ENCODE results near the gene PPP6R2.

The PPP6R2 gene

DNA sequence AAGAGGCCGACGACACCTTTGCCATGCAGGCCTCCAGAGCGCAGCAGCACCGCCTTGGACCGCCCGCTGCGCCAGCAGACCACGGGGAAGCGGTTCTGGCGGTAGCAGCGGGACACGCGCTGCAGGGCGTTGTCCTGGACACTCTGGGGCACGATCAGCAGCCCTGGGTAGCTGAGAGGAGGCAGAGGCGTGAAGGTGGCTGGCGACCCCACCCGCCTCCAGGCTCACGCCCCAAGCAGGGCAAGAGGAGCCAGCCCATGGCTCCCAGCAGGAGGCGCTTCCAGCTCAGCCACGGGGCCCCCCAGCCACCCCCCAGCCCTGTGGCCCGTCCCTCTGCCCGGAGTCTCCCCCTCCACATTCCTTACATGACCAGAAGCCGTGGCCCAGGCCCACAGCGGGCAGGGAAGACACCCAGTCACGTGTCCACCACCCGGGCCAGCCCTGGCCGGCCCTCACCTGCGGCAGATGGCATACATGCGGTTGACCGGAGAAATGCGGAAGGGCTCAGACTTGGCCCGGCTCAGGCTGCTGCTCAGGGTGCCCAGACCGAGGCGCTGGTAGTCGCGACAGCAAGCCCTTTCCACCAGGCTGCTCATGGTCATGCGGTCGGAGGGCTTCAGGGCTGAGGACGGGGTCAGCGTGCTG is 116.5 kb downstream of the PPP6R2 start:
- Histone ChIP-seq H3K36me3 (ENCODE audit: control insufficient read depth, insufficient read depth, low read length) (peaks cover 40% of the 10 kb centered on the region), H3K9me3 (ENCODE audit: control insufficient read depth, low read length) (no peaks in the 10 kb centered on the region), H3K4me3 (ENCODE audit: low read length) (no peak overlapping the region), H3K4me1 (ENCODE audit: control insufficient read depth, insufficient read depth, low read length) (peaks cover 9% of the 10 kb centered on the region), H3K9ac (ENCODE audit: low read length) (no peak overlapping the region), H3K27me3 (ENCODE audit: control insufficient read depth, insufficient read depth, low read length) (no peaks in the 10 kb centered on the region)

GRCh38 chr22:50460938-50461337 is 117.8 kb downstream of the PPP6R2 start:
- peaks cover 36% of the 10 kb centered on the region for H3K36me3 ChIP-seq (ENCODE audit: control insufficient read depth, insufficient read depth, low read length)
- no peak overlapping the region for H3K4me3 ChIP-seq (ENCODE audit: low read length)
- no peaks in the 10 kb centered on the region for H3K9me3 ChIP-seq (ENCODE audit: control insufficient read depth, low read length)
- H3K4me1 ChIP-seq (ENCODE audit: control insufficient read depth, insufficient read depth, low read length): peaks cover 9% of the 10 kb centered on the region
- no peaks in the 10 kb centered on the region for H3K27me3 ChIP-seq (ENCODE audit: control insufficient read depth, insufficient read depth, low read length)
- no peak overlapping the region for H3K9ac ChIP-seq (ENCODE audit: low read length)

DNA sequence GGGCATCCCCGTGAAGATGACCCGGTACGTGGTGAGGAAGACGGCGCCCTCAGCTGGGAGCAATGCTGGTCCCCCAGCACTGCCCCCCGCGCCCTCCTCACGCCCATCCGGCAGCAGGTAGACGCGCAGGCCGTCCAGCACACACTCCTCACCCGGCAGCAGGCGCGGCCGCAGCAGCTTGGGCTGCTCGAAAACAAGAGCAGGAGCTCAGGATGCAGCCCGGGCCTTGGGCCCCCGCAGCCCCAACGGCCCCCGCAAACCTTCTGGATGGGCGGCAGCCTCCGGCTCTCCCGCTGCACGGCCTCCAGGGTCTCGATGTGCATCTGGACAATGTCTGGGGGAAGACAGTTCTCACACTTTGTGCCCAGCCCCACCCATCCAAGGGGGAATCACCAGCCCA is 118.4 kb downstream of the PPP6R2 start:
- Histone ChIP-seq H3K9ac (ENCODE audit: low read length) (no peak overlapping the region), H3K36me3 (ENCODE audit: control insufficient read depth, insufficient read depth, low read length) (peaks cover 36% of the 10 kb centered on the region), H3K4me3 (ENCODE audit: low read length) (no peak overlapping the region), H3K9me3 (ENCODE audit: control insufficient read depth, low read length) (no peaks in the 10 kb centered on the region), H3K4me1 (ENCODE audit: control insufficient read depth, insufficient read depth, low read length) (peaks cover 9% of the 10 kb centered on the region), H3K27me3 (ENCODE audit: control insufficient read depth, insufficient read depth, low read length) (no peaks in the 10 kb centered on the region)

DNA sequence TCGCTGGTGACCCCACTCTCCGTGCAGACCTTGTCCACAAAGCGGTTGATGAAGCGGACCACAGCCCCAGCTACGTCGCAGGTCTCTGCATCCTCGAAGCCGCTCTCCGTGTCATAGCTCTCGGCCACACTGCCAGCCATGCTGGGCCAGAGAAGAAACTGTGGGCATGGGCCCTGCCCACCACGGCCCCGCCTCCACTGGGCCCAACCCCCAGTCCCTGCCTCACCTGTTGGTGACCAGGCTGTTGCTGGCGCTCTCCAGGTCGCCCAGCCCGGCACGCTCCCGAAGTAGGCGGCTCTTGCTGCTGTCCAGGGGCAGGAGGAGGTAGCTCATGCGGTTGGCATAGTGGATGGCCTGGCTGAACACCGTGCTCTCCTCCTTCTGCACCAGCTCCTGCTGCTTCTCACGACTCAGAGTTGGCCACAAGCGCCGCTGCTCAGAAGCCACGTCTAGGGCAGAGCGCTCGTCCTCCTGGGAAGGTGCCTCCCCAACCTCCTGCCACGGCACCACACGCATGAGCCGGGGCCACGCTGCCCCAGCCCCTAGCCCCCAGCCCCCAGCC is 118.9 kb downstream of the PPP6R2 start:
- Histone ChIP-seq H3K9ac (ENCODE audit: low read length) (no peak overlapping the region), H3K27me3 (ENCODE audit: control insufficient read depth, insufficient read depth, low read length) (no peaks in the 10 kb centered on the region), H3K36me3 (ENCODE audit: control insufficient read depth, insufficient read depth, low read length) (peaks cover 39% of the 10 kb centered on the region), H3K9me3 (ENCODE audit: control insufficient read depth, low read length) (no peaks in the 10 kb centered on the region), H3K4me1 (ENCODE audit: control insufficient read depth, insufficient read depth, low read length) (peaks cover 9% of the 10 kb centered on the region), H3K4me3 (ENCODE audit: low read length) (no peak overlapping the region)

GRCh38 chr22:50463188-50463900 is 120.2 kb downstream of the PPP6R2 start:
- Histone ChIP-seq H3K36me3 (ENCODE audit: control insufficient read depth, insufficient read depth, low read length) (peaks cover 34% of the 10 kb centered on the region), H3K9ac (ENCODE audit: low read length) (no peak overlapping the region), H3K9me3 (ENCODE audit: control insufficient read depth, low read length) (no peaks in the 10 kb centered on the region), H3K4me1 (ENCODE audit: control insufficient read depth, insufficient read depth, low read length) (peaks cover 9% of the 10 kb centered on the region), H3K4me3 (ENCODE audit: low read length) (no peak overlapping the region), H3K27me3 (ENCODE audit: control insufficient read depth, insufficient read depth, low read length) (no peaks in the 10 kb centered on the region)

- H3K4me3 ChIP-seq (ENCODE audit: low read length): no peak overlapping the region
- H3K9ac ChIP-seq (ENCODE audit: low read length): no peak overlapping the region
- peaks cover 34% of the 10 kb centered on the region for H3K36me3 ChIP-seq (ENCODE audit: control insufficient read depth, insufficient read depth, low read length)
- peaks cover 16% of the 10 kb centered on the region for H3K4me1 ChIP-seq (ENCODE audit: control insufficient read depth, insufficient read depth, low read length)
- H3K9me3 ChIP-seq (ENCODE audit: control insufficient read depth, low read length): no peaks in the 10 kb centered on the region
- no peaks in the 10 kb centered on the region for H3K27me3 ChIP-seq (ENCODE audit: control insufficient read depth, insufficient read depth, low read length)
Measured at GRCh38 chr22:50464451-50464850, 121.3 kb downstream of the PPP6R2 start.

- Histone ChIP-seq H3K4me3 (ENCODE audit: low read length) (no peak overlapping the region), H3K27me3 (ENCODE audit: control insufficient read depth, insufficient read depth, low read length) (no peaks in the 10 kb centered on the region), H3K36me3 (ENCODE audit: control insufficient read depth, insufficient read depth, low read length) (peaks cover 29% of the 10 kb centered on the region), H3K9ac (ENCODE audit: low read length) (no peak overlapping the region), H3K9me3 (ENCODE audit: control insufficient read depth, low read length) (no peaks in the 10 kb centered on the region), H3K4me1 (ENCODE audit: control insufficient read depth, insufficient read depth, low read length) (peaks cover 24% of the 10 kb centered on the region)
Measured at GRCh38 chr22:50465066-50465930, 122.2 kb downstream of the PPP6R2 start.

DNA sequence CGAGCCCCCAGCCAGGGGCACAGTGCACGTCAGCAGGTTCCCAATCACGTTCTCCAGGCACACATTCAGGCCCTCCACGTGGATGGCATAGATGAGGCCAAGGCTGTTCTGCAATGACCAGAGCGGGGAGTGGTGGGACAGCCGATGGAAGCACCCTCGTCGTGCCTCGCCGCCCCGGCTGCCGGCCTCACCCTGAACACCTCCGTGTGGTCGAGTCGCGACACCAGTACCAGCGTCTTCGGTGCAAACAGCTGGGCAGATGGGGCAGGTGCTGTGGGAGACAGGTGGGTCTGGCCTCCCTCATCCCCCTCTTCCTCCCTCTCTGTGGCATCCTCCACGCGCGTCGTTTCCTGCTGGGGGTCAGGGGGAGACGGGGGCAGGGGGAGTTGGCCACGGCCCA is 124.2 kb downstream of the PPP6R2 start:
- no peaks in the 10 kb centered on the region for H3K27me3 ChIP-seq (ENCODE audit: control insufficient read depth, insufficient read depth, low read length)
- no peaks in the 10 kb centered on the region for H3K9me3 ChIP-seq (ENCODE audit: control insufficient read depth, low read length)
- H3K36me3 ChIP-seq (ENCODE audit: control insufficient read depth, insufficient read depth, low read length): peaks cover 14% of the 10 kb centered on the region
- no peak overlapping the region for H3K4me3 ChIP-seq (ENCODE audit: low read length)
- peaks cover 36% of the 10 kb centered on the region for H3K4me1 ChIP-seq (ENCODE audit: control insufficient read depth, insufficient read depth, low read length)
- H3K9ac ChIP-seq (ENCODE audit: low read length): no peak overlapping the region

DNA sequence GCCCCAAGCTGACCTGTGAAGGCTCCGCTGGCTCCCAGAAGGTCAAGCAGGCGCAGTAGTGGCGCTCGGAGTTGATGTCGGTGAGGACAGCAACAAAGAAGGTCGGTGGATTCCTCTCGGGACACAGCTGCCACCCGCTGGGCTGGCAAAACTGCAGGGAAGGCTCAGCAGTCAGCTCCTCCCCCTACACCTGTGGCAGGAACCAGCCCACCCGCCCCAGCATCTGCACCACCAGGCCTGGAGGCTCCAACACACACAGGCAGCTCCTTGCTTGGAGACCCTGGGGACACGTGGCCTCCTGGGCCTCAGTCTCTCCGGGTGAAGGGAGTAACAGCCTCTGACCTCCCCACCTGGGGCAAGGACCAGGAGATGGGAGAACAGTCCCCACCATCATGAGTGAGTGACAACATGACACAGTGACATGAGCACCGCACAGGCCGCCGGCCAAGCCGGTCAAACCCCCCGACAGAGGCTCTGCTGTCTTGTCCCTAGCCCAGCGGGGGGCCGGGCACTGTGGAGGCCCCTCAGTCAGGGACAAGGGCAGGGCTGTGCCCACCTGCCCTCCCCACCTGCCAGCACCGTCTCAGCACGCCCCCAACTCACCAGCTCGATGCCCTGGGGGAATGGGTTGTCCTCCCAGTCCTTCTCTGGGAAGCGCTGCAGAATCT is 124.8 kb downstream of the PPP6R2 start:
- no peak overlapping the region for H3K9ac ChIP-seq (ENCODE audit: low read length)
- no peaks in the 10 kb centered on the region for H3K27me3 ChIP-seq (ENCODE audit: control insufficient read depth, insufficient read depth, low read length)
- no peak overlapping the region for H3K4me3 ChIP-seq (ENCODE audit: low read length)
- H3K4me1 ChIP-seq (ENCODE audit: control insufficient read depth, insufficient read depth, low read length): peaks cover 42% of the 10 kb centered on the region
- peaks cover 10% of the 10 kb centered on the region for H3K36me3 ChIP-seq (ENCODE audit: control insufficient read depth, insufficient read depth, low read length)
- H3K9me3 ChIP-seq (ENCODE audit: control insufficient read depth, low read length): no peaks in the 10 kb centered on the region

DNA sequence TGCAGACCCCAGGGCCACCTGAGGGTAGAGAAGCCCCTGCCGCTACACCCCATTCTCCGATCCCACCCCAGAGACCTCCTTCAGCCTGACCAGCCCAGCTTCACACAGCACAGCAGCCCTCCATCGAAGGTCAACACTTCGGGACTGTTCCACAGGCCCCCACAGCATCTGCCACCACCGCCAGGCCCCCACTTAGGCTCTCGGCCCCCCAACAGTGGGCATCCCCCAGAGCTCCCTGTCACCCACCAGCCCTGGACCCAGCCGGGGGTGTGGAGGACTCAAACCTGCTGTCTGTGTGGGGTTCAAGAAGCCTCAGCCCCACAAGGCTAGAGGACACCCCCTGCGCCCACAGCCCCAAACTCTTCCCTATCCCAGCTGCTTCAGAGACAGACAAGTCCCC is 125.5 kb downstream of the PPP6R2 start:
- H3K4me3 ChIP-seq (ENCODE audit: low read length): no peak overlapping the region
- H3K27me3 ChIP-seq (ENCODE audit: control insufficient read depth, insufficient read depth, low read length): no peaks in the 10 kb centered on the region
- no peaks in the 10 kb centered on the region for H3K9me3 ChIP-seq (ENCODE audit: control insufficient read depth, low read length)
- H3K4me1 ChIP-seq (ENCODE audit: control insufficient read depth, insufficient read depth, low read length): peaks cover 49% of the 10 kb centered on the region
- H3K9ac ChIP-seq (ENCODE audit: low read length): peak overlapping the region; percentile 31
- H3K36me3 ChIP-seq (ENCODE audit: control insufficient read depth, insufficient read depth, low read length): peaks cover 8% of the 10 kb centered on the region

- Histone ChIP-seq H3K9me3 (ENCODE audit: control insufficient read depth, low read length) (no peaks in the 10 kb centered on the region), H3K4me3 (ENCODE audit: low read length) (no peak overlapping the region), H3K4me1 (ENCODE audit: control insufficient read depth, insufficient read depth, low read length) (peaks cover 53% of the 10 kb centered on the region), H3K9ac (ENCODE audit: low read length) (peak overlapping the region; percentile 59), H3K36me3 (ENCODE audit: control insufficient read depth, insufficient read depth, low read length) (peaks cover 8% of the 10 kb centered on the region), H3K27me3 (ENCODE audit: control insufficient read depth, insufficient read depth, low read length) (no peaks in the 10 kb centered on the region)
Measured at GRCh38 chr22:50469377-50470305, 126.5 kb downstream of the PPP6R2 start.
